ENCODE data around the gene EME1.
"Not testable (repeated sequence)": the region's sequence is repeated elsewhere in the genome, so short reads cannot be mapped to it uniquely, and the experiment has no call there.

Gene EME1

DNA sequence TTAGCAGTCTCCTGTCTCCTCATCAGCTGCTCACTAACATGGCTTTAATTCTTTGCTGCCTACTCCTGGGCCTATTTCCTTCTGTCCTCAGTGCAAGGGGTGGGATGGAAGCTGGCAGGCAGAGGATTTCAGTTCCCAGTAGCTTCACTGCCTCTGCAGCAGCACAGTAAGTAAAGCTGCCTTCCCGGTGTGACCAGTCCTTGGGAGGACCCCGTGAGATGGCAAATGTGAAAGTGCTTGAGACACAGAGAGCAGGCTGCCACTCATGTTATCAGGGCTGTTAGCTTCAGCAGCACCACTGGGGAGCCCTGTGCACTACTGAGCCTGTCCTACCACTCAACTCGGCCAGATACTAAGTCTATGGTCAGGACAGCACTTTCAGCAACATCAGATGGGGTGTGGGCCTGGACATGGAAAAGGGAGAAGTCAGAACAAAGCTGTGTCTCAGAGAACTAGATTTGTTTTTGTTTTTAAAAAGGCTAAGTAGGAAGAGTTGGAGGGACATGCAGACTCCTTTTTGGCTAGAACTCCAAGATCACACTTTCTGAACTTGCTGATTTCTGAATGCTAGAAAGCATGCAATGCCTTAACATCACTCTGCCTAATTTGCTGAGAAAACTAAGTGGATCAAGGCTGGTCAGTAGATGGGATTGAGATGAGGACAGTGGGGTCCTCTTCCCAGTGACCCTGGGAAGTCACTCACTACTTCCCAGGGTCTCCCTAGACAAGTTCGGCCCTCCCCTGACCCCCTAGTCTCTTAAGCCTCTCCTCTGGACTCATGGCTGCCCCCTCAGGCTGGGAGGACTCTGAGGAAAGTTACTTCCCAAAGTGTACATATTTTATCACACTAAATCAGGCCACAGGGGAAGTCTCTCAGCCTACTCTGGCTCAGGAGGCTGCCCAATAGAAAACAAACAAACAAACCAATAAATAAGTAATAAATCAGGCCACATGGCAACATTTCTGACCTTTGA is 54.1 kb downstream of the EME1 start:
- no peak for DNase-seq

DNA sequence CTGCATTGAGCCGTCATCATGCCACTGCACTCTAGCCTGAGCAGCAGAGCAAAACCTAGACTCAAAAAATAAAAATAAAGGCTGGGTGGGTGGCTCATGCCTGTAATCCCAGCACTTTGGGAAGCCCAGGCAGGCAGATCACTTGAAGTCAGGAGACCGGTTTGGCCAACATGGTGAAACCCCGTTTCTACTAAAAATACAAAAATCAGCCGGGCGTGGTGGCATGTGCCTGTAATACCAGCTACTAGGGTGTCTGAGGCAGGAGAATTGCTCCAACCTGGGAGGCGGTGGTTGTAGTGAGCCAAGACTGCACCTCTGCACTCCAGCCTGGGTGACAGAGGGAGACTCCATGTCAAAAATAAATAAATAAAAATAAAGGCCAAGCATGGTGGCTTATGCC is 55.1 kb downstream of the EME1 start:
- not testable (repeated sequence) for DNase-seq

DNA sequence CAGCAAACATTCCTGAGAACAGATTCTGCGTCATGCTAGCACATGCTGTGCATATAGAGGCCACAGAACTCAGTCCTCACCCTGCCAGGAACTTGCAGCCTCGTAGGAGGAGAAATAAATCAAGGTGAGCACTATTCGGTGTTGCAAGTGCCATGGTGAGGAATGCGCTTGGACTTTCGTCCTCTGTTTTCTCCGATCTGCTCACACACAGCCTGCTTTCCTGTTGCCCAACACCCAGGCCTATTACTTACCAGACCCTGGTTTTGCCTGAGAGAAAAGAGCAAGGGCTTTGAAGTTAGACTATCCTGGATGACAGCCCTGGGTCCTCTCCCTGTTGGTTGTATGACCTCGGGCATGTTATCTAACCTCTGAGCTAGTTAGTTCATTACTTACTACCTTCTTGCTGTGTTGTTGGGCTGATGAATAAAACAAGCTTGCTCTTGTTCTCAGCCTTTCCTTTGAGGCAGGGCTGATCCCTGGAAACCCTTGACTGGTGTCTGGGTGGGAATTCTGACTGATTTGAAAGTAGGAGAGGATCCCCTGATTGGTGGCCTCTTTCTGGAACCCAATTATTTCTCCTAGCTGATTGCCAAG is 55.9 kb downstream of the EME1 start:
- no peak for DNase-seq

DNA sequence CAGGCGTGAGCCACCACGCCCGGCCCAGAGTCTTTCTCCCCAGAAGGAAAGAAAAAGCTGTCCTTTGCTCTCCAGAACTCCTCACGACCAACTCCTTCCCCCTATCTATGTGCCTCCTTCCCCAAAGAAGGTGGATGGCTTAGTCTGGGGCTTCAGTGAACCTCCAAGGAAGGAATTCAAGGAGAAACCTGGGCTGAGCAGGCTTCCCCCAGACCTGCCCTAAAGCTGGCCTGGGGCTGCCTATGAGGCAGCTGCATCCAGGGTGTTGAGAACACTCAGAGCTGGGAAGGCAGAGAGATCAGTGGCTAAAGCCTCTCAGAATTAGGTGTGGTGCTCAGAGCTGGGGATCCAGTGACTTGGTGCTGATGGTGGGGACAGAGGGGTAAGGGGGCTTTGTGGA is 56.8 kb downstream of the EME1 start:
- no peak for DNase-seq
